ENCODE results near the gene ADRA2C. TPM values are rescaled to one million over a fixed set of nuclear protein-coding genes. Genes with fewer than 3 reads are reported as not detected.

The ADRA2C gene
- total RNA-seq, 2 donors from 2014 or later = 16.0 to 17.3 TPM

- DNase-seq = peak; percentile 67
- H3K27ac Mint-ChIP-seq = no peak overlapping the region
These were observed 15.2 kb downstream of the ADRA2C start for GRCh38 chr4:3781193-3781886.

GRCh38 chr4:3781997-3782930 is 16.1 kb downstream of the ADRA2C start:
- DNase-seq = no peak
- Mint-ChIP-seq H3K4me1 (peaks cover 7% of the 10 kb centered on the region), H3K4me3 (no peak overlapping the region), H3K27ac (no peak overlapping the region), H3K36me3 (ENCODE audit: low read depth) (no peaks in the 10 kb centered on the region), H3K27me3 (ENCODE audit: insufficient read depth) (no peaks in the 10 kb centered on the region), H3K9me3 (peaks cover 14% of the 10 kb centered on the region)
- H3K9ac ChIP-seq (ENCODE audit: extremely low read depth, low read length, poor library complexity, severe bottlenecking) = no peak overlapping the region
- WGBS, 2 experiments (ENCODE audit: insufficient coverage in 1 of 2, insufficient read length in 1 of 2) = 89 to 91% methylated on average over 19 to 25 of the region's 25 CpGs
- H3K4me1 ChIP-seq (ENCODE audit: control insufficient read depth, insufficient read depth, low read length) = no peaks in the 10 kb centered on the region
- no peak overlapping the region for H3K27ac ChIP-seq (ENCODE audit: low read depth, low read length)
- peaks cover 9% of the 10 kb centered on the region for H3K9me3 ChIP-seq (ENCODE audit: control insufficient read depth, low read length)
- no peak overlapping the region for H3K4me3 ChIP-seq (ENCODE audit: low read length)
- peak; percentile 21 for TF ChIP-seq CTCF (conservative IDR thresholded peaks at IDR 0.05)
- no peaks in the 10 kb centered on the region for H3K36me3 ChIP-seq (ENCODE audit: control insufficient read depth, insufficient read depth, low read length)
- no peaks in the 10 kb centered on the region for H3K27me3 ChIP-seq (ENCODE audit: control insufficient read depth, insufficient read depth, low read length, poor library complexity, severe bottlenecking)

More at GRCh38 chr4:3781193-3781886, 15.2 kb downstream of the ADRA2C start:
- no peaks in the 10 kb centered on the region for H3K36me3 ChIP-seq (ENCODE audit: control insufficient read depth, insufficient read depth, low read length)
- 90 to 92% methylated on average over 4 to 19 of the region's 19 CpGs for WGBS, 2 experiments (ENCODE audit: insufficient coverage in 1 of 2, insufficient read length in 1 of 2)
- Mint-ChIP-seq H3K36me3 (ENCODE audit: low read depth) (no peaks in the 10 kb centered on the region), H3K4me1 (peaks cover 7% of the 10 kb centered on the region), H3K9me3 (peaks cover 14% of the 10 kb centered on the region), H3K27me3 (ENCODE audit: insufficient read depth) (no peaks in the 10 kb centered on the region), H3K4me3 (no peak overlapping the region)
- TF ChIP-seq CTCF (conservative IDR thresholded peaks at IDR 0.05) = no peak
- peaks cover 9% of the 10 kb centered on the region for H3K9me3 ChIP-seq (ENCODE audit: control insufficient read depth, low read length)
- no peak overlapping the region for H3K4me3 ChIP-seq (ENCODE audit: low read length)
- no peak overlapping the region for H3K9ac ChIP-seq (ENCODE audit: extremely low read depth, low read length, poor library complexity, severe bottlenecking)
- H3K4me1 ChIP-seq (ENCODE audit: control insufficient read depth, insufficient read depth, low read length) = no peaks in the 10 kb centered on the region
- H3K27ac ChIP-seq (ENCODE audit: low read depth, low read length) = no peak overlapping the region
- H3K27me3 ChIP-seq (ENCODE audit: control insufficient read depth, insufficient read depth, low read length, poor library complexity, severe bottlenecking) = no peaks in the 10 kb centered on the region

GRCh38 chr4:3783693-3784306 is 17.6 kb downstream of the ADRA2C start:
- Histone ChIP-seq H3K27ac (ENCODE audit: low read depth, low read length) (no peak overlapping the region), H3K27me3 (ENCODE audit: control insufficient read depth, insufficient read depth, low read length, poor library complexity, severe bottlenecking) (no peaks in the 10 kb centered on the region), H3K4me3 (ENCODE audit: low read length) (no peak overlapping the region), H3K36me3 (ENCODE audit: control insufficient read depth, insufficient read depth, low read length) (no peaks in the 10 kb centered on the region), H3K9ac (ENCODE audit: extremely low read depth, low read length, poor library complexity, severe bottlenecking) (no peak overlapping the region), H3K9me3 (ENCODE audit: control insufficient read depth, low read length) (peaks cover 9% of the 10 kb centered on the region), H3K4me1 (ENCODE audit: control insufficient read depth, insufficient read depth, low read length) (no peaks in the 10 kb centered on the region)
- H3K27me3 Mint-ChIP-seq (ENCODE audit: insufficient read depth) = peaks cover 3% of the 10 kb centered on the region
- peaks cover 7% of the 10 kb centered on the region for H3K4me1 Mint-ChIP-seq
- whole genome bisulfite sequencing, 2 experiments (ENCODE audit: insufficient coverage in 1 of 2, insufficient read length in 1 of 2) = 45 to 68% methylated on average over 16 to 27 of the region's 27 CpGs
- peaks cover 14% of the 10 kb centered on the region for H3K9me3 Mint-ChIP-seq
- peak; percentile 91 for DNase-seq
- peak; percentile 81 for TF ChIP-seq CTCF (conservative IDR thresholded peaks at IDR 0.05)
- no peaks in the 10 kb centered on the region for H3K36me3 Mint-ChIP-seq (ENCODE audit: low read depth)
- H3K27ac Mint-ChIP-seq = no peak overlapping the region
- H3K4me3 Mint-ChIP-seq = no peak overlapping the region

Measured in endodermal cell (in vitro differentiated cells).